ENCODE data around the gene ARHGEF17. TPM values are rescaled to one million over a fixed set of nuclear protein-coding genes. Genes with fewer than 3 reads are reported as not detected.

ARHGEF17 gene
- total and polyA plus RNA-seq, 2 of the 13 experiments (the other 11 are each of a cell fraction or from before 2014, with no cell fraction given) = 10.7 to 28.8 TPM

DNA sequence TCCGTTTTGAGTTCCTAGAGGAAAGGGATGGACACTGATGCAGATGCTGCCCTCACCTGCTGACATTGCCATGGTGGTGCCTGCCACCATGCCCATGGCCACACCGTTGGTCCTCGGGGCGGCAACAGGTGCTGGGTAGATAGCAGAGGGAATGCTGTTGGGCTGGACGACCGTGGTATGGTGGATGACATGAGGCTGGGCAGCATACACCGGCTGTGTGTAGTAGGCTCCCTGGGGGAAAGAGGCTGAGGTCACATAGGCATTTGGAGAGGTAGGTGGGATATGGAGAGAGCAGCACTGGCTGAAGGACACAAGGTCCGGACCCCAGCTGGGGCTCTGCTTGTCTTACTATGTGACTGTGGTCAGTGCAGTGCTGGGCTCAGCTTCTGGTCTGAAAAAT is 101.4 kb downstream of the ARHGEF17 start (continued):
- no peak for TF ChIP-seq ZBED4 (CRISPR knock-in tag; IDR thresholded peaks at IDR 0.05; ENCODE audit: borderline replicate concordance)

- no peak for FAIRE-seq
- H3K4me3 ChIP-seq (replicated peaks in 1 of 3; ENCODE audit: insufficient read depth in 1 of 3, low read depth in 2 of 3, low read length in 3 of 3) = no peak overlapping the region
- H3K27ac ChIP-seq (ENCODE audit: extremely low read length, insufficient read depth, low read length) = no peak overlapping the region
- no peak for ATAC-seq
- 82% methylated on average over 1 of the region's 1 CpG for WGBS (ENCODE audit: low lambda C conversion rate)
- no peaks in the 10 kb centered on the region for H3K9me3 ChIP-seq (ENCODE audit: low read length)
- in situ Hi-C loops (cut with HindIII; ENCODE audit: extremely low pct_ligation_motif_present, low pct_unique_long_range_greater_than_20kb) (no loop called here), intact Hi-C loops (cut with micrococcal nuclease; ENCODE audit: unreplicated experiment) (no loop called here)
- POLR2A ChIA-PET = no interaction called here
- H3K9ac ChIP-seq (ENCODE audit: insufficient read depth, low read depth, low read length) = no peak overlapping the region
- no TSS peak for BruUV-seq (replicated peaks)
- no peaks in the 10 kb centered on the region for H4K20me1 ChIP-seq (ENCODE audit: insufficient read depth, low read length)
- no peak overlapping the region for H2AFZ ChIP-seq (ENCODE audit: low read length)
- H3K79me2 ChIP-seq (ENCODE audit: insufficient read depth, low read length) = no peaks in the 10 kb centered on the region
- peaks cover 8 to 25% of the 10 kb centered on the region in 2 experiments for H3K36me3 ChIP-seq (replicated peaks in 1 of 2; ENCODE audit: control insufficient read depth in 1 of 2, insufficient read depth in 2 of 2, low read length in 2 of 2)
- H3K4me2 ChIP-seq (ENCODE audit: low read depth, low read length) = no peak overlapping the region
- H3K27me3 ChIP-seq (ENCODE audit: control insufficient read depth in 1 of 2, insufficient read depth in 2 of 2, low read length in 2 of 2) = no peaks in the 10 kb centered on the region
- DNase-seq (ENCODE audit: low spot score) = no peak
- CTCF ChIA-PET (ENCODE audit: low intra/inter-chr PET ratio, low total read pairs) = no interaction called here
- peaks cover 11% of the 10 kb centered on the region for H3K4me1 ChIP-seq (ENCODE audit: insufficient read depth, low read length)
- TF ChIP-seq SP140L (CRISPR knock-in tag; IDR thresholded peaks at IDR 0.05; ENCODE audit: borderline replicate concordance) (no peak), ZNF501 (CRISPR knock-in tag; IDR thresholded peaks at IDR 0.05) (no peak), FLYWCH1 (CRISPR knock-in tag; IDR thresholded peaks at IDR 0.05) (no peak), RFX1 (IDR thresholded peaks at IDR 0.05) (no peak), ZBTB38 (CRISPR knock-in tag; IDR thresholded peaks at IDR 0.05) (no peak), MXD1 (CRISPR knock-in tag; IDR thresholded peaks at IDR 0.05) (no peak), AKNA (CRISPR knock-in tag; IDR thresholded peaks at IDR 0.05; ENCODE audit: borderline replicate concordance) (no peak), ZNF24 (IDR thresholded peaks at IDR 0.05) (no peak), ERF (CRISPR knock-in tag; IDR thresholded peaks at IDR 0.05) (no peak), MED8 (CRISPR knock-in tag; IDR thresholded peaks at IDR 0.05; ENCODE audit: insufficient replicate concordance) (no peak)
Observed at GRCh38 chr11:73410627-73411026, 102.6 kb downstream of the ARHGEF17 start.

Measured in HepG2 (cell line).